Glutamatergic neuron (in vitro differentiated cells): ENCODE data around the gene GSE1. TPM values are rescaled to one million over a fixed set of nuclear protein-coding genes. Genes with fewer than 3 reads are reported as not detected.
A peak's percentile ranks its signal among the peaks of the same experiment; 100 is the strongest.

Source experiments
- DNase-seq: peaks from one replicate; pipeline ENCODE4 v3.0.0; 2022
- H3K27ac Mint-ChIP-seq: one replicate; pipeline ENCODE4 v1.8.0; 2020; ENCODE audit warnings: mild to moderate bottlenecking, mixed read lengths, inconsistent platforms; ENCODE audit not compliant: unreplicated experiment
- H3K27me3 Mint-ChIP-seq: one replicate; pipeline ENCODE4 v1.8.0; 2020; ENCODE audit warnings: mild to moderate bottlenecking, moderate library complexity, mixed read lengths, inconsistent platforms; ENCODE audit not compliant: unreplicated experiment
- H3K36me3 Mint-ChIP-seq: one replicate; pipeline ENCODE4 v1.8.0; 2020; ENCODE audit warnings: mild to moderate bottlenecking, mixed read lengths, inconsistent platforms; ENCODE audit not compliant: unreplicated experiment
- H3K4me1 Mint-ChIP-seq: one replicate; pipeline ENCODE4 v1.8.0; 2020; ENCODE audit warnings: mild to moderate bottlenecking, low read depth, mixed read lengths, inconsistent platforms; ENCODE audit not compliant: unreplicated experiment
- H3K4me3 Mint-ChIP-seq: one replicate; pipeline ENCODE4 v1.8.0; 2020; ENCODE audit warnings: mild to moderate bottlenecking, mixed read lengths, inconsistent platforms; ENCODE audit not compliant: unreplicated experiment
- H3K9me3 Mint-ChIP-seq: one replicate; pipeline ENCODE4 v1.8.0; 2020; ENCODE audit warnings: mild to moderate bottlenecking, moderate library complexity, mixed read lengths, inconsistent platforms; ENCODE audit not compliant: unreplicated experiment
- total RNA-seq: library from RNA; stranded (reverse); fragmentation: NEBNext Ultra II Directional; extraction: Animal tissue kit (Norgen Biotek cat#: 25700); gene quantifications from one replicate; pipeline ENCODE4 v1.2.1, GENCODE V29; 2021; ENCODE audit not compliant: unreplicated experiment
- TF ChIP-seq, protein P1 (sequence below): fragments of 200-600 bp; sonication (generic); IDR thresholded peaks from one replicate; pipeline ENCODE4 v1.5.0; 2021; ENCODE audit not compliant: partially characterized antibody, unreplicated experiment

GSE1 gene
- total RNA-seq, 1 donor from 2014 or later = 473 TPM

DNA sequence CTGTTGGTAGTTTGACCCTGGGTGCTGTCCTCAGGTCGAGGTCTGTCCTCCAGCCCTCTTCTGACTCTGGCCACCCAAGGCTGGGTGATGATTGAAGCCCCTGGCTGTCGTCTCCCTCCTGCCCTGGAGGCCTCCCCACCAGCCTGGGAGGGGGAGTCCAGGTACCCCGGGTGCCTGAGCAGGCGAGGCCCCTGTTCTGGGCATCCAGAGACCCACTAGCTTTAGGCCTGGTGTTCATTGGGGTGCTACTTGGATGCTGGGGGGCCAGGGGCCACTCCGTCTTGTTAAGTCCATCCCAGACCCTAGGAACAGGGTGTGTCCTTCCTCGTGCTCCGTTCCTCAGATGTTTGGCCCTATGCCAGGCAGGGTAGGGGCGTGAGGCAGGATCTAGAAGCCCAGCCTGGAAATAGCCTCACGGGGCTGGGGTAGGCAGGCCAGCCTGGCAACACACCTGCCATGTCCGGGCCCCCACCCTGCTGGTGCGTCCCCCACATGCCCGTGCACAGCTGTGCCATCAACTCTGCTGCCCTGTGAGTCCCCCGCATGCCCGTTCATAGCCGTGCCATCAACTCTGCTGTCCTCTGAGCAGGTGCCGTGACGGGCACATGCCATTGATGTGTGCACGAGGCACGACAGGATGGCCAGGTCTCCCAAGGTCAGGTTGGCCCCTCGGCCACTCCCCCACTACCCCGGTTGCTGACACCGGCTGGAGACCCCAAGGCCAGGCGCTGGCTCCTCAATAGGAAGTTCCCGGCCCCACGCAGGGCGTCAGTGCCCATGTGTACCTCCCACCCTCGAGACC lies 38.7 kb downstream of the GSE1 start:
- no peak for DNase-seq
- Mint-ChIP-seq H3K27ac (peak overlapping the region; percentile 93), H3K27me3 (peaks cover 36% of the 10 kb centered on the region), H3K36me3 (no peaks in the 10 kb centered on the region), H3K4me3 (peak overlapping the region; percentile 42), H3K4me1 (peaks cover 15% of the 10 kb centered on the region), H3K9me3 (peaks cover 30% of the 10 kb centered on the region)
- TF ChIP-seq, protein P1, sequence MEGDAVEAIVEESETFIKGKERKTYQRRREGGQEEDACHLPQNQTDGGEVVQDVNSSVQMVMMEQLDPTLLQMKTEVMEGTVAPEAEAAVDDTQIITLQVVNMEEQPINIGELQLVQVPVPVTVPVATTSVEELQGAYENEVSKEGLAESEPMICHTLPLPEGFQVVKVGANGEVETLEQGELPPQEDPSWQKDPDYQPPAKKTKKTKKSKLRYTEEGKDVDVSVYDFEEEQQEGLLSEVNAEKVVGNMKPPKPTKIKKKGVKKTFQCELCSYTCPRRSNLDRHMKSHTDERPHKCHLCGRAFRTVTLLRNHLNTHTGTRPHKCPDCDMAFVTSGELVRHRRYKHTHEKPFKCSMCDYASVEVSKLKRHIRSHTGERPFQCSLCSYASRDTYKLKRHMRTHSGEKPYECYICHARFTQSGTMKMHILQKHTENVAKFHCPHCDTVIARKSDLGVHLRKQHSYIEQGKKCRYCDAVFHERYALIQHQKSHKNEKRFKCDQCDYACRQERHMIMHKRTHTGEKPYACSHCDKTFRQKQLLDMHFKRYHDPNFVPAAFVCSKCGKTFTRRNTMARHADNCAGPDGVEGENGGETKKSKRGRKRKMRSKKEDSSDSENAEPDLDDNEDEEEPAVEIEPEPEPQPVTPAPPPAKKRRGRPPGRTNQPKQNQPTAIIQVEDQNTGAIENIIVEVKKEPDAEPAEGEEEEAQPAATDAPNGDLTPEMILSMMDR = no peak

GRCh38 chr16:85652431-85653221 lies 39.5 kb downstream of the GSE1 start:
- Mint-ChIP-seq H3K4me1 (peaks cover 16% of the 10 kb centered on the region), H3K27ac (peak overlapping the region; percentile 93), H3K4me3 (peak overlapping the region; percentile 42), H3K27me3 (peaks cover 31% of the 10 kb centered on the region), H3K36me3 (no peaks in the 10 kb centered on the region), H3K9me3 (peaks cover 30% of the 10 kb centered on the region)
- DNase-seq = peak; percentile 80
- TF ChIP-seq, protein P1 = no peak

DNA sequence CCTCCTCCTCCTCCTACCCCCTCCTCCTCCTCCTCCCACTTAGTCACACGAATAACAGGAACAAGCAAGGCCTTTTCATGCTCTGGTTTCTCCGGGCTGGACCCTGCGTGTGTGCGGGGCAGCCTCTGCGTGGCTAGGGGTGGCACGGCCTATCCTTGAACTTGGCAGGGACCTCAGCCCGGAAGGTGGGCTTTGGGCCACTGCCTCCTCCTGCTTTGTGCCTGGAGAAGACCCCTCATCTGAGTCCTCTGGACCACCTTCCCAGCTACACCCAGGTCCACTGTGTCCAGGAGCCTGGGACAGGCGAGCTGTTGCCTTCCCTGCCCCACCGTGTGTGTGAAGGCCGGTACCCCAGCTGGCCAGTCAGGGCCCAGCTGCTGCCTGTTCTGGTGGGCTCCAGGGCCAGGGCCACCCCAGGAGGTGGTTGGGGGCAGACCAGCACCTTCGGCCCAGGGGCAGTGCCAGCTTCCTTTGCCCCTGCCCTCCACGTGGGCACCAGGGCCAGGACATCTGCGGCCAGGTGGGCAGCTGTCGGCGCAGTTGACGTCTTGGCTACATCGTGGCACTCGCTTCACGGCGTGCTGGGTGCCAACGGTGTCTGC lies 40.3 kb downstream of the GSE1 start:
- TF ChIP-seq, protein P1 = no peak
- Mint-ChIP-seq H3K4me1 (peaks cover 19% of the 10 kb centered on the region), H3K27ac (no peak overlapping the region), H3K4me3 (no peak overlapping the region), H3K36me3 (no peaks in the 10 kb centered on the region), H3K27me3 (peaks cover 34% of the 10 kb centered on the region), H3K9me3 (peaks cover 33% of the 10 kb centered on the region)
- DNase-seq = no peak

- TF ChIP-seq, protein P1 = no peak
- peaks cover 28% of the 10 kb centered on the region for H3K27me3 Mint-ChIP-seq
- peaks cover 16% of the 10 kb centered on the region for H3K4me1 Mint-ChIP-seq
- DNase-seq = no peak
- H3K27ac Mint-ChIP-seq = no peak overlapping the region
- H3K9me3 Mint-ChIP-seq = peaks cover 29% of the 10 kb centered on the region
- H3K4me3 Mint-ChIP-seq = no peak overlapping the region
- H3K36me3 Mint-ChIP-seq = no peaks in the 10 kb centered on the region
These were observed 41.4 kb downstream of the GSE1 start for GRCh38 chr16:85654251-85655095.
